IPS-18a (cell line): ENCODE measurements around the gene RPS24.

Source experiments
- H3K27ac ChIP-seq: one replicate; pipeline ENCODE4 v1.5.1; 2013; ENCODE audit warnings: low read length
- H3K27me3 ChIP-seq: one replicate; pipeline ENCODE4 v1.6.1; 2013; ENCODE audit warnings: mild to moderate bottlenecking, low read length; ENCODE audit not compliant: control insufficient read depth, insufficient read depth
- H3K36me3 ChIP-seq: one replicate; pipeline ENCODE4 v1.6.1; 2013; ENCODE audit warnings: low read depth, low read length; ENCODE audit not compliant: control insufficient read depth
- H3K4me1 ChIP-seq: one replicate; pipeline ENCODE4 v1.6.1; 2013; ENCODE audit warnings: low read depth, low read length; ENCODE audit not compliant: control insufficient read depth
- H3K4me3 ChIP-seq: one replicate; pipeline ENCODE4 v1.5.1; 2013; ENCODE audit warnings: low read length
- H3K9ac ChIP-seq: one replicate; pipeline ENCODE4 v1.6.1; 2013; ENCODE audit warnings: mild to moderate bottlenecking, low read length, moderate library complexity
- H3K9me3 ChIP-seq: one replicate; pipeline ENCODE4 v1.6.1; 2013; ENCODE audit warnings: low read depth, low read length; ENCODE audit not compliant: control insufficient read depth

RPS24 gene

DNA sequence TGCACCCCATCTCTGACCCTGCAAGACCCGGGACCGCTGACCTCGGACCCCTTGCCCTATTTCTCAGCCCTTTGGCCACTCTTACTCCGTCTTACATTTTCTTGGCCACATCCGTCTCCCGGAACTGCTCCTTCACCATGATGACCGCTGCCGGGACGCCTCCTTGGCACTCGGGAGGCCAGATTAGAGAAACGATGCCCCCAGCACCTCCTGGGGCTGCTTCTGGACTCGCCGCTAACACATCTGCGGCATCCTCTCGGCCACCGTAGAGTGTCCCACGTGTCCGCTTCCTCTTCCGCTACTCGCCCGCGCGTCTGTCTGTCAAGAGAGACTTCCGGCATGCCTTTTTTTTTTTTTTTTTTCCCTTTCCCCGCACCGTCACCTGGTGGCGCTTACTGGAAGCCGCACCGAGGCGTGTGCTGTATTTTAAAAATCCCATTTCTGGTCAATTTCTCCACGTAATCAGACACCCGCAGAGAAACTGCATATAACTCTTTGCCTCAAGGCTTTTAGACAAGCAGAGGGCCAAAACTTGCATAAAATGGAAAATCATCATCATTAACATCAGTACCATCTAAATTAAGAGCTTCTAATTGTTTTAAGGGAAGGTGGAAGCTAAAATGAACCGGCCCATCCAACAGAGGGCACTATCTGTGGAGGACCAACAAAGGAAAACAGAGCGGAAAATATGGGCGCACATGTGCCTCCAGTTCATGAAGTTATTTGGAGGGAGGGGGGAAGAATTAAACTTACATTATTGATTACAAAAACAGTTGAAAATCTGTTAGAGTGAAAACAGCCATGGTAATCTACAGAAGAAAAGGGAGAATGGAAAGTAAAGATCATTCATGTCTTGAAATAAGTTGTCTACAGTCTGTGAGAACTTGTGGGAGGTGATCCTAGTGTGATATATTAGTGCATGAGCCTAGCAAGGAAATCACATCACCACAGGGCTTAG, 4.1 kb upstream of the RPS24 start, which contains the start of gene POLR3A:
POLR3A (minus strand) TSS at position 247 of the 958 bp plus-strand sequence; CDS start at position 139, 108 bp downstream.
- H3K4me3 ChIP-seq: peak within 1 kb of the TSS; percentile 96
- peaks cover 3% of the 10 kb centered on the region for H3K4me1 ChIP-seq
- H3K9me3 ChIP-seq: no peaks in the 10 kb centered on the region

DNA sequence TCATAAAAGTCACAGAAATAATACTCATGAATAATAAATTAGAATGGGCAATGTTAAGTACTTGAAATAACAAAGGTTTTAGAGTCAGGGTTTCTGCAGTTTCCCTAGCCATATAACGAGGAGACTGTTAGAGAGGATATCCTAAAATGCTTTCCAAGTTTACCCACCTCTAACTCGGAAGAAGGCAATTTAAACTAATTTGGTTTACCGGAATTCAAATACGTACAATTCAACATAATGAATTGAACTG, 351 bp upstream of the RPS24 start:
- Histone ChIP-seq H3K4me3 (peak overlapping the region; percentile 92), H3K36me3 (peaks cover 37% of the 10 kb centered on the region), H3K27ac (no peak overlapping the region), H3K9me3 (no peaks in the 10 kb centered on the region), H3K4me1 (peaks cover 24% of the 10 kb centered on the region), H3K27me3 (no peaks in the 10 kb centered on the region), H3K9ac (peak overlapping the region; percentile 89)

More for the DNA sequence above, 4.1 kb upstream of the RPS24 start, which contains the start of gene POLR3A:
- Histone ChIP-seq H3K27me3 (no peaks in the 10 kb centered on the region), H3K27ac (peak within 1 kb of the TSS; percentile 67), H3K9ac (peak within 1 kb of the TSS; percentile 93), H3K36me3 (peaks cover 18% of the 10 kb centered on the region)

DNA sequence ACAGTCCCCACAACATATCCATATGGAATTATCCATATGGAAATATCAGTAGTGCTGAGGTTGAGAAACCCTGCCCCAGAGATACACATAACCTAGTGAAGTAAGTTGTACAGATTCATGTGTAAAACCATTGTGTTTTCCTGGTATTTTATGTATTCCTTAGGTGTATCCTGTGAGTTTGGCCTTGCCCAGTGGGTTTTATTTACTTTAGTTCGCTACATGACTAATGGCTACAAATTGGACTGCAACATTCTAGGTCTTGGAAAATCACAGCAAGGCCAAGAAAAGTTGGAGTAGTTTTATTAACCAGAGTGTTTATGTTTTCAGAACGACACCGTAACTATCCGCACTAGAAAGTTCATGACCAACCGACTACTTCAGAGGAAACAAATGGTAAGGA, 1.4 kb downstream of the RPS24 start:
- no peaks in the 10 kb centered on the region for H3K27me3 ChIP-seq
- H3K9me3 ChIP-seq: no peaks in the 10 kb centered on the region
- H3K4me3 ChIP-seq: peak overlapping the region; percentile 92
- peak overlapping the region; percentile 89 for H3K9ac ChIP-seq
- H3K36me3 ChIP-seq: peaks cover 54% of the 10 kb centered on the region
- peaks cover 37% of the 10 kb centered on the region for H3K4me1 ChIP-seq
- peak overlapping the region; percentile 81 for H3K27ac ChIP-seq

DNA sequence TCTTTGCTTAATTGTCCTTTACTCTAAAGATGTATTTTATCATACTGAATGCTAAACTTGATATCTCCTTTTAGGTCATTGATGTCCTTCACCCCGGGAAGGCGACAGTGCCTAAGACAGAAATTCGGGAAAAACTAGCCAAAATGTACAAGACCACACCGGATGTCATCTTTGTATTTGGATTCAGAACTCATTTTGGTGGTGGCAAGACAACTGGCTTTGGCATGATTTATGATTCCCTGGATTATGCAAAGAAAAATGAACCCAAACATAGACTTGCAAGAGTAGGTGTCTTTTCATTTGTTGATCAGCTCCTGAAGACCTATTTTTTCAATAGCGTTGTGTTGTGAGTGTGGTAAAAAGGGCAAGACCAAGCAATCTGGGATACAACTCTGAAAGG, 1.8 kb downstream of the RPS24 start:
- Histone ChIP-seq H3K27ac (no peak overlapping the region), H3K9me3 (no peaks in the 10 kb centered on the region), H3K36me3 (peaks cover 58% of the 10 kb centered on the region), H3K4me3 (peak overlapping the region; percentile 92), H3K27me3 (no peaks in the 10 kb centered on the region), H3K4me1 (peaks cover 41% of the 10 kb centered on the region), H3K9ac (peak overlapping the region; percentile 89)

DNA sequence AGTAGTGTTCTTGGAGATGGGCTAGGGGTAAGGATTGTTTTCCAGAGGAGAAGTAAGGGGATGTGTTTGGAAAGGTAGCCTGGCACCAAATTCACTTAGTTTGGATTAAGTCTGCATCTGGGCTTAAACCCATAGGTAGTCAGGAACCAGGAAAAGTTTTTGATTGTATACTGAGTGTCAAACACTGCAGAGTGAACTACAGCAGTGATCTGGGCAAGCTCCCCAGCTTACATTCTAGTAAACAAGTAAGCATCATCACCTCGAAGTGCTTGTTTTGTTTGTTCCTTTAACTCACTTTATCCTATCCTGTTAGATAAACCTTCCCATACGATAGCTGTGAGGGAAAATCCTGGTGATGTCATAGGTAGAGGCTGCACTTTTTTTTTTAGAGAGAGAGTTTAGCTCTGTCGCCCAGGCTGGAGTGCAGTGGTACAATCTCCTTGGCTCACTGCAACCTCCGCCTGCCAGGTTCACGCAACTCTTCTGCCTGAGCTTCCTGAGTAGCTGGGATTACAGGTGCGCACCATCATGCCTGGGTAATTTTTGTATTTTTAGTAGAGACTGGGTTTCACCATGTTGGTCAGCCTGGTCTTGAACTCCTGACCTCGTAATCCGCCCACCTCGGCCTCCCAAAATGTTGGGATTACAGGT, 2.4 kb downstream of the RPS24 start:
- no peak overlapping the region for H3K9ac ChIP-seq
- H3K27me3 ChIP-seq: no peaks in the 10 kb centered on the region
- H3K4me1 ChIP-seq: peaks cover 44% of the 10 kb centered on the region
- no peaks in the 10 kb centered on the region for H3K9me3 ChIP-seq
- peaks cover 64% of the 10 kb centered on the region for H3K36me3 ChIP-seq
- peak overlapping the region; percentile 92 for H3K4me3 ChIP-seq
- no peak overlapping the region for H3K27ac ChIP-seq

DNA sequence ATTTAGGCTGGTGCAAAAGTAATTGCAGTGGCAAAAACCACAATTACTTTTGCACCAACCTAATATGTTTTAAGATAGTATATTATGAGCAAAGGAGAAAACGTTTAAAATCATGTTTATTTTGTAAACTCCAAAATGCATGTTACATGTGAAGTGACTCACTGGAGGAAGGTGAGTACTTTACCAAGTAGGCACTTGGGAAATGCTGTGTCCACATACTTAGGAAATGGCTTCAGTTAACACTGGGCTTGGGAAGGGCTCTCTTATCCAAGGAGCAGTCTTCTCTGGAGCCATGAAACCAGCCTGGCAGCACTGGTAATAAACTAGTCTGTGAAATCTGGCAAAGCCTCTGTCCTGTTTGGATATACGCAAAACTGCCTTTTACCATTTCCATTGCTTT, 4.4 kb downstream of the RPS24 start:
- Histone ChIP-seq H3K27me3 (no peaks in the 10 kb centered on the region), H3K9me3 (no peaks in the 10 kb centered on the region), H3K36me3 (peaks cover 82% of the 10 kb centered on the region), H3K27ac (no peak overlapping the region), H3K4me3 (peak overlapping the region; percentile 1), H3K4me1 (peaks cover 44% of the 10 kb centered on the region), H3K9ac (no peak overlapping the region)

DNA sequence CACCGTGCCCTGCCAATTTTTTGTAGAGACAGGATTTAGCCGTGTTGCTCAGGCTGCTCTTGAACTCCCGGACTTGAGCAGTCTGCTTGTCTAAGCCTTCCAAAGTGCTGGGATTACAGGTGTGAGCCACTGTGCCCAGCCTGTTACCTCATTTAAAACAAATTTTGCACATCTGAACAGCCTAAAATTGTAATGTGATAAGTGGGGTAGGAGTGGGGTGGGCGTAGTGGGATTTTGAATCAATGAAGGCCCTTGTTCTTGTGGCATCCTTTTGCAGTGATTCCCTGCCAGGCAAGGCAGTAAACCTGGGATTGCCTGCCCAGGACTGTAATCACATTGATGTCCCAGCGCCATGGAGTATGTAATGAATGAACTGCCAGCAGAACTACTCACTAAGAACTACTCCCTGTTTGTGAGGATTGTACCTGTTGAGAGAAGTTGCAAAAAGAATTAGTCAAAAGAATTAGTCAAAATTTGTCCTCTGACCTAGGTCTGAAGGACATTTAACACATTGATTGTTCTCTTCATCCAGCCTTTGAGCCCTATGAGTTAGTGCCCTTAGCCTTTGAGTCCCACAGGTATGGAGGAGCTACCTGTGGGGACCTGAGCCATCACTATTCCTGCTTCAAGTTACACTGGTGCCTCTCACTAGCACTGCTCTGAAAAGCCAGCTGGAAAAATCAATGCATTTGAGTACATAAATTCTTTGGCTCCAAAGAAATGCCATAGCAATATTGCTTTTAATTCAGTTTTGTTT, 5.3 kb downstream of the RPS24 start:
- Histone ChIP-seq H3K9ac (no peak overlapping the region), H3K9me3 (no peaks in the 10 kb centered on the region), H3K4me3 (peak overlapping the region; percentile 17), H3K36me3 (peaks cover 82% of the 10 kb centered on the region), H3K27me3 (no peaks in the 10 kb centered on the region), H3K4me1 (peaks cover 44% of the 10 kb centered on the region), H3K27ac (no peak overlapping the region)

DNA sequence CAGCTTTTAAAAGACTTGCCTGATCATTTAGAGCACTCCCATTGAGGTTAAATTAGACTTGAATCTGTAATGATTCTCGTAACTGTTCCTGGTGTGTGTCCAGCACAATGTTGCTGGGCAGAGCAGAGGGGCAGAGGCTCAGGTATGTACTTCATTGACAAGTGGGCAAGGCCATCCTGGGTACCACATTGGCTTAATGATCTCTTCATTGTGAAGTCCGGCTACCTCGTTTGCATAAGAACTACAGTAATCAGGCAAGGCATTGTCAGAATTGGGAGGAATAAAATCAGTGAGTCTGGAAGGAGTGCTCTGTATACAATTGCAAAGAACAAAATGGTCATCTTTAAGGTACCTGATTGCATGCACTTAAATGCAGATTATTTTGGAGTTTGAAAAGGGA, 6.1 kb downstream of the RPS24 start:
- H3K9me3 ChIP-seq: no peaks in the 10 kb centered on the region
- H3K27ac ChIP-seq: no peak overlapping the region
- peak overlapping the region; percentile 17 for H3K4me3 ChIP-seq
- peaks cover 81% of the 10 kb centered on the region for H3K36me3 ChIP-seq
- no peaks in the 10 kb centered on the region for H3K27me3 ChIP-seq
- H3K9ac ChIP-seq: no peak overlapping the region
- peaks cover 43% of the 10 kb centered on the region for H3K4me1 ChIP-seq

DNA sequence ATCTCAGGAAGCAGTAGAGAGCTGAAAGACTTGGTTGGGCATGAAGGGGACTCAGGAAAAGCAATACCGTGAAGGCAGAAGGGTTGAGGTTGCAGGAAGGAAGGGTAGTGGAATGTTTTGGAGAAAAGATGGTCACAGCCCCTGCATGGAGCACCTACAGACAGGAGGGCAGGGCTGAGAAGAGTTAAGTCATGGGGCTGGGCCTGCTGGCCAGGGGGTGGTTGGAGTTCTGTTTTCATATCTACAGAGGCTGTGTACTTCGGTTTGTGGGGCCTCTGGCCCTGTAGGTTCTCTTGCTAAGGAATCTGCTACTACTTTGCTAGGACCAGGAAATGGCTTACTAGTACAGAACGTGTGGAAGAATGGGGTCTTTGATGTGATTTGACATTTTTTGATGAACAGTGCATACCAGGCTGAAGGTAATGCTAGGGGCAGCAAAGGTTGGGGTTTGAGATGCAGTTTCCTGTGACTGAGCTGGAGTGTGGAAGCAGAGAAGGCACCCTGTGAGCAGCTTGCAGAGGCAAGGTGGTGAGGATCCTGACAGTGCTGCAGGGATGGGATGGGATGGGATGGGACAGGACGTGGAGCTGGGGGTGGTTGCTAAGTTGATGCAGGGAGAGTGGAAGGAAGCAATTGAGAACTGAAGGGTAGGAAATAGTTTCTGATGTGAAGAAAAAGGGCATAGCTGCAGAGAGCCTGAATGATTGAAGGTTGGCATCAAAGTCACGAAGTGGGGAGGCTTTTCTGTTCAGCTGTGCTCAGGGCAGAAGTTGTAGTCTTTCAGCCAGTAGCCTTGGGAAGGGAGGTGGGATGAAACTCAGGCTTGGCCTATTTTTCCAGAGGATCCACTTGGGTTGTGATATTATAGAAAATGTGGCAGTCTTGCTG, 7.8 kb downstream of the RPS24 start:
- Histone ChIP-seq H3K4me3 (no peak overlapping the region), H3K9ac (no peak overlapping the region), H3K36me3 (peaks cover 64% of the 10 kb centered on the region), H3K27ac (peak overlapping the region; percentile 7), H3K4me1 (peaks cover 27% of the 10 kb centered on the region), H3K9me3 (no peaks in the 10 kb centered on the region), H3K27me3 (no peaks in the 10 kb centered on the region)

DNA sequence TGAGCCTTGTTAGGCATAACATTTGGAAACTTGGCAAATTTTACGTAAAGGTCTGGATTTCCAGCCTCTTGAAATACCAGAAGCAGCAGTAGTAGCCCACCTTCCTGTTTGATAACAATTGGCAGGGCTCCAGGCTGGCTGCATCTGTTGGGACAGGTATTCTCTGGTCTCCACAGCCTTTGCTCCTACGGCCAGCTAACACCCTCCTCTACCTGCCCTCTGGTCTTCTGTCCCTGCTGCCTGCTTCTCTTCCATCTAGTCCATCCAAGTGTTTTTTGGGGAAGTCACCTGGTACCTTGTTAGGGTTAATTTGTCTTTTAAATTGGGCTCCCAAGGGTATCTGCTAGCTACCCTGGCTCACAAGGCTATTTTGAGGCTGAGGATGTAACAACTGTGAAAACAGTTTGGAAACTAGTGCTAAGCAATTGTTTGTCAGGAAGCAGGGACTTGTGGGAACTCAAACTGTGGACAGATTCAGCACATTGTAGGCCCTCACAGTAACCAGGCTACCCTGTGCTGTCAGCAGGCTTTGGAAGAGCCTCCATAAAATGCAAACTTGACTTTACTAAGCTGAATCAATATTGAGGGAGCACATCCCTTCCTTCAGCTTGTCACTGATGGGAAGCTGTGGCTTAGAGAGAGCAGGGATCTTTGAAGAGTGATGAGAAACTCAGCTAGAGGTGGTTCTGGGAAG, 8.5 kb downstream of the RPS24 start:
- H3K4me1 ChIP-seq: peaks cover 23% of the 10 kb centered on the region
- no peaks in the 10 kb centered on the region for H3K27me3 ChIP-seq
- H3K4me3 ChIP-seq: no peak overlapping the region
- H3K9me3 ChIP-seq: no peaks in the 10 kb centered on the region
- H3K36me3 ChIP-seq: peaks cover 56% of the 10 kb centered on the region
- no peak overlapping the region for H3K9ac ChIP-seq
- H3K27ac ChIP-seq: no peak overlapping the region
